Left renal cortex interstitium (tissue), 4 donors: Measurements from ENCODE around the gene VAMP2. TPM values are rescaled to one million over a fixed set of nuclear protein-coding genes. Genes with fewer than 3 reads are reported as not detected.
"Not testable (repeated sequence)": the region's sequence is repeated elsewhere in the genome, so short reads cannot be mapped to it uniquely, and the experiment has no call there.

ENCODE experiments used
- DNase-seq, 4 donors: peaks; one replicate each; pipeline ENCODE4 v3.0.0-alpha.2; 2013; ENCODE audit warnings: low read depth in 4 of 4, low spot score in 2 of 4, missing footprints in 1 of 4
- polyA plus RNA-seq, 4 donors: library from polyadenylated mRNA; unstranded; fragments of 120-200 nt; gene quantifications; one replicate each; pipeline ENCODE4 v1.2.1, GENCODE V29; 2013; ENCODE audit not compliant: insufficient read length in 4 of 4

Gene VAMP2
- polyA plus RNA-seq, 4 donors, result 107 to 139 (median 124) TPM

GRCh38 chr17:8176998-8177731 lies 14.4 kb upstream of the VAMP2 start:
- DNase-seq, result no peak

DNA sequence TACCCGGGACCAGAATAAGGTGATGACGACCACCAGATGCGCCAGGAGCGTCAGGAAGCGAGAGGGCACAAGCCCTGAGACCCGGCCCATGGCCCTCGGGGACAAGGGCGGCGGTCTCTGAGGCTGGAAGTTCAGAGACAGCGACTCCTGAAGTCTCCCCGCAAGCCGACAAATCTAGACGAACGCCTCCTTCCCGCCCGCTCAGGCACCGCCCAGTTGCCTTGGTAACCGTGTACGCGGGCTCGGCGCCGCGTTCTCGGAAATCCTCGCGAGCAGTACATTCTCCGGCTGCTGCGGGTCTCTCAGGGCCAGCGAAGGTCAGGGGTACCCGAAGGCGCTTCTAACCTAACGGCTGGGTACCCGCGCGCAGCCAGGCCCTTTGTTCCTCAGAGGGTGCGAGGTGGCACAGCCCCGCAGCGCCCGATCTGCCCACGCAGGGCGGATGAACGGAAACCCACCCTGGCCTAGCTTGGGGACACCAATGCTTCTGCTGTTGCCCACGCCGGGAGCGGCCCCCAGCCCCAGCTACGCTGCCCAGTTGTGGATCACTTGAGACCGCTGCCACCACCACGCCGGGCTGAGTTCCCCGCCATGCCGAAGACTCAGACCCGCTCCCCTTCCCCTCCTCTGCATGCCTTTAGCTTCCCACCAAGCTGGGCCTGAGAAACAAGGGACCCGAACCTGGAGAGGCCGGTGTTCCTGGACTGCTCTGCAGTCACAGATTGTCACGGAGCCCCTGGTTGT lies 13.6 kb upstream of the VAMP2 start, which contains the start of gene TMEM107:
TMEM107 (minus strand) TSS at position 184 of the 744 bp plus-strand sequence; CDS start at position 90, 94 bp downstream.
- DNase-seq, result peak in 1 of 4 donors; percentile 84

- no peak for DNase-seq
Observed at GRCh38 chr17:8175795-8176196, 13.0 kb upstream of the VAMP2 start.

GRCh38 chr17:8173871-8174322 lies 11.1 kb upstream of the VAMP2 start:
- no peak for DNase-seq

DNA sequence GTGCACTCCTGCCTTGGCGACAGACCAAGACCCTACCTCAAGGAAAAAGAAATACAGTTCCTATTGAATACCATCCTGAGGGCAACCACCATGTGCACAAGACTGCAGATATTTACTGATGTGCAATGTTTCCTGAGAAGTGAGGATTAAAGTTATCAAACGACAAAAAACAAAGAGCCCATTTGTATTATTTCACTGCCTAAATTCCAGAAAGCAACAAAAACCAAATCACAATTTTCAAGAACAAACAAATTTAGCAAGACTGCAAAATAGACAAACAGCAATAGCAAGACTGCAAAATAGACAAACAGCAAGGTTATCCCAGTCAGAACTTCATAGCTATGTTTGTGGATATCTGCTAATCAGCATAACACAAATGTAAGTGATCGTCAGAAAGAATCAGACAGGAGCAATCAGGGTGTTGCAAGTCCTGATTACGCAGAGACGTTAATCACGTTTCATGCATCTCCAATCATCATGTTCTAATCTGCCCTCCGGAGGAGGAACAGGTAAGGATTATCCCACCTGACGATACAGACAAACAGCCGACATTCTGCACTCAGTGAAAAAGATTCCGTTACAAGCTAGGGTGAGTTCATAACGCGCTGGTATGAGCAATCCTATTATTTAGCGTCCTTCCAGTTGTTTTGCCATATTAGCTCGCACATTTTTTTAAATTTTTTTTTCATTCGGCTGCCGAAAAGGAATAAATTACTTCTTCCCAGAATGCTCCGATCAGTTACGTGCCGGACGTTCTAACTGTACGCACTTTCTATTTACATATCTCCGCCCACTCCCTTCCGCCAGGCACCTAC lies 10.5 kb upstream of the VAMP2 start:
- DNase-seq, result peak in 3 of 4 donors; percentile 88 to 95 (median 91)

DNA sequence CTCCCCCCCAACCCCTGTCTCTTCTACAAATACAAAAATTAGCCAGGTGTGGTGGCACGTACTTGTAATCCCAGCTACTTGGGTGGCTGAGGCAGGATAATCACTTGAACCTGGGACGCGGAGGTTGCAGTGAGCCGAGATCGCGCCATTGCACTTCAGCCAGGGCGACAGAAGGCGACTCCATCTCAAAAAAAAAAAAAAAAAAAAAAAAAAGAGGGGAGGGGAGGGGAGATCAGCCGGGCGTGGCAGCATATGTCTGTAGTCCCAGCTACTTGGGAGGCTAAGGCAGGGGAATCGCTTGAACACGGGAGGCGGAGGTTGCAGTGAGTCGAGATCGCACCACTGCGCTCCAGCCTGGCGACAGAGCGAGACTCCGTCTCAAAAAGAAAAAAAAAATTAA lies 7.4 kb upstream of the VAMP2 start:
- not testable (repeated sequence) for DNase-seq

GRCh38 chr17:8167526-8167925 lies 4.8 kb upstream of the VAMP2 start:
- DNase-seq, result no peak

- no peak for DNase-seq
Observed at GRCh38 chr17:8166731-8167130, 4.0 kb upstream of the VAMP2 start.

DNA sequence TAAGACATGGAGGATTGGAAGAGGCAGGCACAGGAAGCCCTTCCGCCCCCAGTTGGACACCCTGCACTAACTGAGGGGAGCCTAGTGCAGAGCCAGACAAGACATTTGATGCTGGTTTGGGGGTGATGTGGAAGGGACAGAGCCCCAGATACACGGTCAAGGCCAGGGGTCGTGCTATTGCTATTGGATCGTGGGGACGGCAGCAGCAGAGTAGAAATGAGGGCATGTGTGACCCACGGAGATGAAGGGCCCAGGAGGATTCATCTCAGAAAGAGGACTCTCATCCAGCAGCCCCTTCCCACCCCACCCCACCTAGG lies 2.0 kb upstream of the VAMP2 start:
- no peak for DNase-seq

GRCh38 chr17:8163978-8164814 lies 1.4 kb upstream of the VAMP2 start:
- no peak for DNase-seq

- no peak for DNase-seq
Observed at GRCh38 chr17:8162997-8163977, 539 bp upstream of the VAMP2 start.

GRCh38 chr17:8161289-8162232 lies 1.2 kb downstream of the VAMP2 start:
- DNase-seq, result no peak

- no peak for DNase-seq
Observed at GRCh38 chr17:8160741-8161221, 2.0 kb downstream of the VAMP2 start.

- DNase-seq, result no peak
Observed at GRCh38 chr17:8160224-8160577, 2.5 kb downstream of the VAMP2 start.

GRCh38 chr17:8159459-8160223 lies 3.1 kb downstream of the VAMP2 start:
- no peak for DNase-seq

GRCh38 chr17:8159032-8159400 lies 3.7 kb downstream of the VAMP2 start:
- no peak for DNase-seq
